ENCODE measurements around the gene PRR35.

The PRR35 gene

GRCh38 chr16:591231-591630 lies 31.0 kb downstream of the PRR35 start:
- peak overlapping the region; percentile 74 for H3K4me3 ChIP-seq (replicated peaks; ENCODE audit: low read depth, low read length)
- no peak for DNase-seq (ENCODE audit: extremely low read depth, low read depth)
- TF ChIP-seq CTCF (IDR thresholded peaks at IDR 0.05; ENCODE audit: low read depth, low read length, missing control alignments): no peak

GRCh38 chr16:591892-592517 lies 31.8 kb downstream of the PRR35 start:
- no peak overlapping the region for H3K4me3 ChIP-seq (replicated peaks; ENCODE audit: low read depth, low read length)
- no peak for TF ChIP-seq CTCF (IDR thresholded peaks at IDR 0.05; ENCODE audit: low read depth, low read length, missing control alignments)
- DNase-seq (ENCODE audit: extremely low read depth, low read depth): no peak

- no peak for TF ChIP-seq CTCF (IDR thresholded peaks at IDR 0.05; ENCODE audit: low read depth, low read length, missing control alignments)
- no peak for DNase-seq (ENCODE audit: extremely low read depth, low read depth)
- H3K4me3 ChIP-seq (replicated peaks; ENCODE audit: low read depth, low read length): no peak overlapping the region
These were observed 32.5 kb downstream of the PRR35 start for GRCh38 chr16:592518-593306.

- H3K4me3 ChIP-seq (replicated peaks; ENCODE audit: low read depth, low read length): no peak overlapping the region
- no peak for TF ChIP-seq CTCF (IDR thresholded peaks at IDR 0.05; ENCODE audit: low read depth, low read length, missing control alignments)
- no peak for DNase-seq (ENCODE audit: extremely low read depth, low read depth)
These were observed 33.2 kb downstream of the PRR35 start for GRCh38 chr16:593406-593805.

GRCh38 chr16:593807-594206 lies 33.6 kb downstream of the PRR35 start:
- no peak for TF ChIP-seq CTCF (IDR thresholded peaks at IDR 0.05; ENCODE audit: low read depth, low read length, missing control alignments)
- DNase-seq (ENCODE audit: extremely low read depth, low read depth): no peak

GRCh38 chr16:595094-595528 lies 34.9 kb downstream of the PRR35 start:
- no peak for DNase-seq (ENCODE audit: extremely low read depth, low read depth)
- no peak for TF ChIP-seq CTCF (IDR thresholded peaks at IDR 0.05; ENCODE audit: low read depth, low read length, missing control alignments)
- H3K4me3 ChIP-seq (replicated peaks; ENCODE audit: low read depth, low read length): no peak overlapping the region

More at GRCh38 chr16:593807-594206, 33.6 kb downstream of the PRR35 start:
- H3K4me3 ChIP-seq (replicated peaks; ENCODE audit: low read depth, low read length): no peak overlapping the region
